Smooth muscle cell (in vitro differentiated cells): ENCODE data around the gene BAIAP3. TPM values are rescaled to one million over a fixed set of nuclear protein-coding genes. Genes with fewer than 3 reads are reported as not detected.
A peak's percentile ranks its signal among the peaks of the same experiment; 100 is the strongest.

Experiments used
- DNase-seq: peaks from one replicate; lab custom pipeline; 2025; ENCODE audit not compliant: unreplicated experiment; lab: John Stamatoyannopoulos, UW
- H2AFZ ChIP-seq: fragments of 200-600 bp; sonication (generic); 2 replicates; pipeline ENCODE4 v1.6.0; 2016; ENCODE audit warnings: antibody characterized with exemption, low read depth, mild to moderate bottlenecking
- H3F3A ChIP-seq: fragments of 200-600 bp; sonication (generic); 2 replicates; pipeline ENCODE4 v1.6.0; 2017; ENCODE audit warnings: antibody characterized with exemption, low read depth
- H3K27ac ChIP-seq: fragments of 200-600 bp; sonication (generic); 2 replicates; pipeline ENCODE4 v1.5.1; 2016; ENCODE audit warnings: low read depth, mild to moderate bottlenecking
- H3K27me3 ChIP-seq: fragments of 200-600 bp; sonication (generic); 2 replicates; pipeline ENCODE4 v1.6.1; 2016; ENCODE audit warnings: low read depth, mild to moderate bottlenecking
- H3K36me3 ChIP-seq: fragments of 200-600 bp; sonication (generic); 2 replicates; pipeline ENCODE4 v1.5.1; 2016; ENCODE audit warnings: low read depth
- H3K4me1 ChIP-seq: fragments of 200-600 bp; sonication (generic); 2 replicates; pipeline ENCODE4 v1.5.1; 2016; ENCODE audit warnings: low read depth
- H3K4me2 ChIP-seq: fragments of 200-600 bp; sonication (generic); 2 replicates; pipeline ENCODE4 v1.6.0; 2016; ENCODE audit warnings: mild to moderate bottlenecking
- H3K4me3 ChIP-seq: fragments of 200-600 bp; sonication (generic); 2 replicates; pipeline ENCODE4 v1.5.1; 2016; ENCODE audit warnings: mild to moderate bottlenecking
- H3K79me2 ChIP-seq: fragments of 200-600 bp; sonication (generic); 2 replicates; pipeline ENCODE4 v1.6.0; 2016; ENCODE audit warnings: low read depth, mild to moderate bottlenecking
- H3K9ac ChIP-seq: fragments of 200-600 bp; sonication (generic); 2 replicates; pipeline ENCODE4 v1.6.0; 2016; ENCODE audit warnings: low read depth
- H3K9me3 ChIP-seq: fragments of 200-600 bp; sonication (generic); replicated peaks from 2 replicates; pipeline ENCODE4 v1.5.1; 2016; ENCODE audit warnings: low read depth
- H4K20me1 ChIP-seq: fragments of 200-600 bp; sonication (generic); 2 replicates; pipeline ENCODE4 v1.6.0; 2016; ENCODE audit warnings: low read depth
- WGBS: methylation state at CpG from one replicate; pipeline ENCODE4 v1.1.7; 2016; ENCODE audit warnings: low lambda C conversion rate; 5-methylcytosine and 5-hydroxymethylcytosine counted together
- polyA plus RNA-seq: library from polyadenylated mRNA; unstranded; fragments of >200 nt; fragmentation: Nextera tagmentation; extraction: Ambion mirVana; gene quantifications from 2 replicates; pipeline ENCODE4 v1.2.1, GENCODE V29; 2016
- total RNA-seq: library from RNA; depleted of rRNA; stranded (reverse); fragments of >200 nt; gene quantifications from 2 replicates; pipeline ENCODE4 v1.2.3, GENCODE V29; 2014
- TF ChIP-seq, protein P1 (sequence below): fragments of 200-600 bp; sonication (generic); IDR thresholded peaks from 2 replicates; pipeline ENCODE4 v1.5.1; 2017; ENCODE audit warnings: borderline replicate concordance, mild to moderate bottlenecking, antibody characterized with exemption; ENCODE audit not compliant: insufficient read depth, poor library complexity, severe bottlenecking

BAIAP3 gene
- total and polyA plus RNA-seq, 2 experiments from 2014 or later: 0.31 to 0.51 TPM

DNA sequence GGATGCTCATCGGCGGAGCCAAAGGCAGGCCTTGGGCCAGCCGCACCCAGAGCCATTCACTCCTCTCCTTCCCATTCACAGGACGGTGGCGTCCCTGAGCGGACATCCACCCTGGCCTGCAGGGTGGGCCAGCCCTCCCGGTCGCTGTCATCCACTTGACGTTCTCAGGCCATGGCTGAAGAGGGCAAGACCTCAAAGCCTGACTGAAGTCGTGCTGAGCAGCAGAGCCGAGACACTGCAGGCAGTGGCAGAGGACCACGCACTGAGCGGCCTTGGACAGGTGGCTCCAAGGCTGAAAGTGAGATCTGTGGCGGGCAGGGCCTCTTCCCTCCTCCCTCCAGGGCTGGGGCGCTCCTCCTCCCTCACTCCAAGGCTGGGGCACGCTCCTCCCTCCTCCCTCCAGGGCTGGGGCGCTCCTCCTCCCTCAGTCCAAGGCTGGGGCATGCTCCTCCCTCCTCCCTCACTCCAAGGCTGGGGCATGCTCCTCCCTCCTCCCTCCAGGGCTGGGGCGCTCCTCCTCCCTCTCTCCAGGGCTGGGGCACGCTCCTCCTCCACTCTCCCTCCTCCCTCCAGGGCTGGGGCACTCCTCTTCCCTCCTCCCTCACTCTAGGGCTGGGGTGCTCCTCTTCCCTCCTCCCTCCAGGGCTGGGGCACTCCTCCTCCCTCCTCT, 42.4 kb downstream of the BAIAP3 start:
- H3K9ac ChIP-seq: no peak overlapping the region
- H3K79me2 ChIP-seq: no peaks in the 10 kb centered on the region

GRCh38 chr16:1377406-1378010, 44.1 kb downstream of the BAIAP3 start:
- H2AFZ ChIP-seq: no peak overlapping the region
- peaks cover 9% of the 10 kb centered on the region for H3K4me1 ChIP-seq
- no peak overlapping the region for H3K27ac ChIP-seq
- H3K36me3 ChIP-seq: no peaks in the 10 kb centered on the region
- H3F3A ChIP-seq: no peaks in the 10 kb centered on the region
- H3K9ac ChIP-seq: no peak overlapping the region
- no peaks in the 10 kb centered on the region for H3K27me3 ChIP-seq
- WGBS: 93% methylated on average over 10 of the region's 10 CpGs
- TF ChIP-seq, protein P1, sequence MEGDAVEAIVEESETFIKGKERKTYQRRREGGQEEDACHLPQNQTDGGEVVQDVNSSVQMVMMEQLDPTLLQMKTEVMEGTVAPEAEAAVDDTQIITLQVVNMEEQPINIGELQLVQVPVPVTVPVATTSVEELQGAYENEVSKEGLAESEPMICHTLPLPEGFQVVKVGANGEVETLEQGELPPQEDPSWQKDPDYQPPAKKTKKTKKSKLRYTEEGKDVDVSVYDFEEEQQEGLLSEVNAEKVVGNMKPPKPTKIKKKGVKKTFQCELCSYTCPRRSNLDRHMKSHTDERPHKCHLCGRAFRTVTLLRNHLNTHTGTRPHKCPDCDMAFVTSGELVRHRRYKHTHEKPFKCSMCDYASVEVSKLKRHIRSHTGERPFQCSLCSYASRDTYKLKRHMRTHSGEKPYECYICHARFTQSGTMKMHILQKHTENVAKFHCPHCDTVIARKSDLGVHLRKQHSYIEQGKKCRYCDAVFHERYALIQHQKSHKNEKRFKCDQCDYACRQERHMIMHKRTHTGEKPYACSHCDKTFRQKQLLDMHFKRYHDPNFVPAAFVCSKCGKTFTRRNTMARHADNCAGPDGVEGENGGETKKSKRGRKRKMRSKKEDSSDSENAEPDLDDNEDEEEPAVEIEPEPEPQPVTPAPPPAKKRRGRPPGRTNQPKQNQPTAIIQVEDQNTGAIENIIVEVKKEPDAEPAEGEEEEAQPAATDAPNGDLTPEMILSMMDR: no peak
- no peak overlapping the region for H3K4me3 ChIP-seq
- no peaks in the 10 kb centered on the region for H3K9me3 ChIP-seq
- no peaks in the 10 kb centered on the region for H3K79me2 ChIP-seq
- H3K4me2 ChIP-seq: no peak overlapping the region
- H4K20me1 ChIP-seq: peaks cover 26% of the 10 kb centered on the region
- DNase-seq: no peak

More for the DNA sequence above, 42.4 kb downstream of the BAIAP3 start:
- no peak for DNase-seq
- Histone ChIP-seq H3K4me2 (no peak overlapping the region), H3K4me3 (no peak overlapping the region), H3K27me3 (no peaks in the 10 kb centered on the region), H3K36me3 (no peaks in the 10 kb centered on the region), H3K9me3 (no peaks in the 10 kb centered on the region), H2AFZ (no peak overlapping the region), H3K4me1 (peaks cover 9% of the 10 kb centered on the region), H3K27ac (no peak overlapping the region), H4K20me1 (peaks cover 26% of the 10 kb centered on the region), H3F3A (no peaks in the 10 kb centered on the region)
- WGBS: 96% methylated on average over 17 of the region's 19 CpGs
- TF ChIP-seq, protein P1: no peak

GRCh38 chr16:1378087-1378803, 44.8 kb downstream of the BAIAP3 start:
- H3F3A ChIP-seq: no peaks in the 10 kb centered on the region
- 65% methylated on average over 25 of the region's 25 CpGs for WGBS
- H4K20me1 ChIP-seq: peaks cover 26% of the 10 kb centered on the region
- H3K4me3 ChIP-seq: peak overlapping the region; percentile 57
- H3K4me2 ChIP-seq: peak overlapping the region; percentile 93
- no peaks in the 10 kb centered on the region for H3K36me3 ChIP-seq
- TF ChIP-seq, protein P1: no peak
- H3K79me2 ChIP-seq: no peaks in the 10 kb centered on the region
- no peak overlapping the region for H3K27ac ChIP-seq
- DNase-seq: no peak
- peaks cover 9% of the 10 kb centered on the region for H3K4me1 ChIP-seq
- H3K27me3 ChIP-seq: no peaks in the 10 kb centered on the region
- no peak overlapping the region for H2AFZ ChIP-seq
- H3K9ac ChIP-seq: peak overlapping the region; percentile 25
- H3K9me3 ChIP-seq: no peaks in the 10 kb centered on the region
